ENCODE results near the gene CDH13.

DNA sequence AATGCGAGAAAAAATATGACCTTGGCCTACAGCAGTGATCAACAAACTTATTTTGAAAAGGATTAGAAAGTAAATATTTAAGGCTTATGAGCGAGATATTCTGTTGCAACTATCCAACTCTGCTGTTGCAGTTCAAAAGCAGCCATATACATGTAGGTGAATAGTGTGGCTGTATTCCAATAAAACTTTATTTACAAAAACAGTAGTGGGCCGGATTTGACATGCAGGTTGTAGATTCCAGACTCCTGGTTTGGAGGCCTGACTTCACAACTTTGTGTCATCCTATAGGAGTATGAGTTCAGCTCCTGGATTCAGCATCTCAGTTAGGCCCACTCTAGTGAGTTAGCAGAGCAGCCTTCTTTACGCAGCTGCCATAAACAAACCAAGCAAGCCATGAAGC is 386.3 kb downstream of the CDH13 start:
- TF ChIP-seq, protein P1, sequence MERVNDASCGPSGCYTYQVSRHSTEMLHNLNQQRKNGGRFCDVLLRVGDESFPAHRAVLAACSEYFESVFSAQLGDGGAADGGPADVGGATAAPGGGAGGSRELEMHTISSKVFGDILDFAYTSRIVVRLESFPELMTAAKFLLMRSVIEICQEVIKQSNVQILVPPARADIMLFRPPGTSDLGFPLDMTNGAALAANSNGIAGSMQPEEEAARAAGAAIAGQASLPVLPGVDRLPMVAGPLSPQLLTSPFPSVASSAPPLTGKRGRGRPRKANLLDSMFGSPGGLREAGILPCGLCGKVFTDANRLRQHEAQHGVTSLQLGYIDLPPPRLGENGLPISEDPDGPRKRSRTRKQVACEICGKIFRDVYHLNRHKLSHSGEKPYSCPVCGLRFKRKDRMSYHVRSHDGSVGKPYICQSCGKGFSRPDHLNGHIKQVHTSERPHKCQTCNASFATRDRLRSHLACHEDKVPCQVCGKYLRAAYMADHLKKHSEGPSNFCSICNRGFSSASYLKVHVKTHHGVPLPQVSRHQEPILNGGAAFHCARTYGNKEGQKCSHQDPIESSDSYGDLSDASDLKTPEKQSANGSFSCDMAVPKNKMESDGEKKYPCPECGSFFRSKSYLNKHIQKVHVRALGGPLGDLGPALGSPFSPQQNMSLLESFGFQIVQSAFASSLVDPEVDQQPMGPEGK (CRISPR knock-in tag; IDR thresholded peaks at IDR 0.05; ENCODE audit: borderline replicate concordance), result no peak
- TF ChIP-seq ZFP30 (CRISPR knock-in tag; IDR thresholded peaks at IDR 0.05) (no peak), OSR1 (CRISPR knock-in tag; IDR thresholded peaks at IDR 0.05) (no peak)

Data from SK-N-SH treated with all-trans-retinoic acid at 6 μM for 48 hours (cell line).